Measurements from ENCODE around the gene FSTL3. TPM values are rescaled to one million over a fixed set of nuclear protein-coding genes. Genes with fewer than 3 reads are reported as not detected.
A peak's percentile ranks its signal among the peaks of the same experiment; 100 is the strongest.
"Not testable (repeated sequence)": the region's sequence is repeated elsewhere in the genome, so short reads cannot be mapped to it uniquely, and the experiment has no call there.

FSTL3 gene
- total RNA-seq, 1 donor from 2014 or later: 47.8 TPM

GRCh38 chr19:661427-662196 lies 14.6 kb upstream of the FSTL3 start:
- DNase-seq: no peak

- peak; percentile 53 for DNase-seq
Observed at GRCh38 chr19:662207-662961, 13.8 kb upstream of the FSTL3 start.

- peak; percentile 95 for DNase-seq
Observed at GRCh38 chr19:662962-663681, 13.1 kb upstream of the FSTL3 start, which contains the start of gene RNF126. TSS of gene RNF126 (minus strand) at chr19:663214. CDS start at chr19:663121, 93 bp downstream.

GRCh38 chr19:663682-664117 lies 12.5 kb upstream of the FSTL3 start:
- no peak for DNase-seq

GRCh38 chr19:664913-665443 lies 11.2 kb upstream of the FSTL3 start:
- peak; percentile 93 for DNase-seq

- not testable (repeated sequence) for DNase-seq
Observed at GRCh38 chr19:666985-667573, 9.1 kb upstream of the FSTL3 start.

GRCh38 chr19:668675-669434 lies 7.3 kb upstream of the FSTL3 start:
- DNase-seq: not testable (repeated sequence)

- DNase-seq: no peak
Observed at GRCh38 chr19:670609-671075, 5.5 kb upstream of the FSTL3 start.

GRCh38 chr19:674282-675151 lies 1.7 kb upstream of the FSTL3 start:
- DNase-seq: no peak

GRCh38 chr19:676007-676338 lies 219 bp upstream of the FSTL3 start:
- no peak for DNase-seq

GRCh38 chr19:677201-677600 lies 1.0 kb downstream of the FSTL3 start:
- DNase-seq: peak; percentile 63

- DNase-seq: no peak
Observed at GRCh38 chr19:677601-678436, 1.6 kb downstream of the FSTL3 start.

GRCh38 chr19:678791-679388 lies 2.7 kb downstream of the FSTL3 start:
- DNase-seq: no peak

GRCh38 chr19:679418-680286 lies 3.5 kb downstream of the FSTL3 start:
- DNase-seq: peak; percentile 88

GRCh38 chr19:680287-681028 lies 4.3 kb downstream of the FSTL3 start:
- peak; percentile 99 for DNase-seq

- no peak for DNase-seq
Observed at GRCh38 chr19:681029-682019, 5.1 kb downstream of the FSTL3 start.

Measured in tongue (tissue), 2 donors.